SHP77 (cell line): ENCODE measurements around the gene FRMD4A.
"Not testable (repeated sequence)": the region's sequence is repeated elsewhere in the genome, so short reads cannot be mapped to it uniquely, and the experiment has no call there.

Experiments
- DNase-seq, 2 experiments: peaks; one replicate each; lab custom pipeline; 2025; lab: John Stamatoyannopoulos, UW

FRMD4A gene

GRCh38 chr10:13909516-13910258 is 421.0 kb downstream of the FRMD4A start:
- no peak for DNase-seq

- no peak for DNase-seq
Observed at GRCh38 chr10:13908475-13908874, 422.2 kb downstream of the FRMD4A start.

DNA sequence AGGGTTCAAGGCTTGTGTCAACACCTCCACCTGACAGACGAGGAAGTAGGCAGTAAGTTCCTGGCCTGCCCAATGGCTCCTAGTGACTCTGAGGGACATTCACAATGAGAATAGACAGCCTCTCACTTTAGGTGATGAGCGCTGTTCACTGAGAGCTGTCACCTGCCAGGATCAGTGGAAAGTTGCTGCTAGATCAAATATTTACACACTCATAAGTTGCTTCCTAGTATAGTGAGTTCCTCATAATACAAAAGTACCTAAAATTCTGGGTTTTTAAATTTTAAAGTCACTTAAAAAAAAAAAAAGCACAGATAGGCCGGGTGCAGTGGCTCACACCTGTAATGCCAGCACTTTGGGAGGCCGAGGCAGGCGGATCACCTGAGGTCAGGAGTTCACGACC is 423.2 kb downstream of the FRMD4A start:
- DNase-seq, result no peak

DNA sequence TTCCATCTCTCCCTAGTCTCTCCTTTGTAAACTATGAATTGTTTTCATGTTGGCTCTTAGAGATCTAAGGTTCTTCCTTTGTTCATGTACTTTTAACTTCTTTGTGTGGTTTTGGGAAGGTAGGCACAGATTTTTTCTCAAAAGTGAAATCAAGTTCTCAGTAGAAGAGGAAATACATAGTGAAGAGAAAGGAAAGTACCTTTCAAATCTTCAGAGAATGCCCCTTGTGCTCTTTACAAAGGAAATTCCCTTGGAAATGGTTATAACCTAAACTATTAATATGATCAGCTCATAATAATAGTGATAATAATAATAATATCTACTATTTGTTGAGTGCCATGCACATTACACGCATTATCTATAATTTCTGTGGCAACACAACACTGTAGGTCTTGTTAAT is 425.4 kb downstream of the FRMD4A start:
- no peak for DNase-seq

GRCh38 chr10:13904064-13904463 is 426.7 kb downstream of the FRMD4A start:
- DNase-seq, result no peak

GRCh38 chr10:13902868-13903587 is 427.7 kb downstream of the FRMD4A start:
- DNase-seq, result no peak

DNA sequence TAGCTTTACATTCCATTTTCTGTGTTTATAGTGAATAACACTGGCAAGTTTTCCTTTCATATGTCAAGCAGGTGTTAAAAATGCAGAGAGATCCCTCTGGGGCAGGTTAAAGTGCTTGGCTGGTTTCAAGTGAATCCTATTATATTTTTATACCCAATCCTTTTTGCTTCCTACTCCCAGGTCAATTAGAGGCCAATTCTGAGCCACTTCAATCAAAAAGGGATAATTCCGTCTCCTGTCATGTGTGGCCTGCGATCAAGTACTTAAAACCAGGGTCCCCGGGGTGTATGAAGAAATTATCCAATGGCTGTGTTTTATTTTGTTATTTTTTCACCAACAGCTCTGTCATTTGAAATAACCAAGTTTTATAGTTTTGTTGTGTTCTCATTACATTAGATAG is 430.8 kb downstream of the FRMD4A start:
- no peak for DNase-seq

- DNase-seq, result not testable (repeated sequence)
Observed at GRCh38 chr10:13896146-13896545, 434.6 kb downstream of the FRMD4A start.

DNA sequence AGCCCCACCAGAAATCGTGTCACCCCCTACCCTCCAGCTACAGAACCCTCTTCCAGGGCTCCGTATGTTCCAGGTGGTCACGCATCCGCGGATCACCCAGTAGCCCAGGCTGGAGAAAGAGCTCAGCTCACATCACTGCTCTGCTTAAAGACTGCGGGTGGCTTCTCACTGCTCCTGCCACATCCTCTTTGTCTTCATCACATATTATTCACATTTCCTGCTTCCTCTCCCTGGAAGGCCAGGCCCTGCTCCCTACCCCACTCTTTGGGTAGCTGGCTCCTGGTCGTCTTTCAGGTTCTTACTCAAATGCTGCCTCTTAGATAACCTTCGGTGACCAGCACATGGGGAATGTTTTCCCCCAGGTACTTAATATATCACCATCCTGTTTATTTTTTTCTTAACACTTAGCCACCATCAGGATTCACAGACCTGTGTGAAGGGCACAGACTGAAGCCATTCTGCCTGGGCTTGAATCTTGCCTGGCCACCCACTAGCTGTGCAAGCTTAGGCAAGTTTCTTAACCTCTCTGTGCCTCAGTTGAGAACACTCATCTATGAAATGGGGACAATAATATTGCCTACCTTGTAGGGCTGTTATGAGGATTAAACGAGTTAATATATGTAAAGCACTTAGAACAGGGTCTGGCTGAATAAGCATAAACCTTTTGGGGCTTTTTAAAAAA is 436.2 kb downstream of the FRMD4A start:
- no peak for DNase-seq

GRCh38 chr10:13893926-13894325 is 436.8 kb downstream of the FRMD4A start:
- DNase-seq, result no peak

- DNase-seq, result no peak
Observed at GRCh38 chr10:13892871-13893270, 437.9 kb downstream of the FRMD4A start.

DNA sequence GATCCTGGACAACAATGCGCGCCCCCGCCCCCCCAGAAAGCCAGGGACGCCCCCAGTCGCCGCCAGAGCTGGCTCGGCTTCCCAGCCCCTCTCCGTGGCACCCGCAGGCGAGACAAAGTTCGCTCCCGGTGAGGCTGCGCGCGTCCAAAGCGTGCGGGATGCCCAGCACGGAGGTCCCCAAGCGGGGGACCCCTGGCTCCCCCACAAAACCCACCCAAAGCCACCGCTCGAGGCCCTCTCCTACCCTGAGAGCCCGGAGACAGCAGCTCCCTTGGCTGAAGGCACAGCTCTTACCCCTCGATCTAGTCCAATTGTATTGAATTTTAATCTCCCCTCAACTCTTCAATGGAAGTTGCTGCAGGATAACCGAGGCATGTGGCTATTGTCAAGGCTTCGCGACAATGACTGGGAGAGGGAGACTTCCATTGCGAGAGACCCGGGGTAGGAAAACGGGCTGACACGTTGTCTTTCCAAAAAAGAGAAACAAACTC is 438.7 kb downstream of the FRMD4A start:
- DNase-seq, result no peak

- DNase-seq, result no peak
Observed at GRCh38 chr10:13891128-13892000, 439.4 kb downstream of the FRMD4A start.

- DNase-seq, result no peak
Observed at GRCh38 chr10:13890233-13891127, 440.2 kb downstream of the FRMD4A start.

DNA sequence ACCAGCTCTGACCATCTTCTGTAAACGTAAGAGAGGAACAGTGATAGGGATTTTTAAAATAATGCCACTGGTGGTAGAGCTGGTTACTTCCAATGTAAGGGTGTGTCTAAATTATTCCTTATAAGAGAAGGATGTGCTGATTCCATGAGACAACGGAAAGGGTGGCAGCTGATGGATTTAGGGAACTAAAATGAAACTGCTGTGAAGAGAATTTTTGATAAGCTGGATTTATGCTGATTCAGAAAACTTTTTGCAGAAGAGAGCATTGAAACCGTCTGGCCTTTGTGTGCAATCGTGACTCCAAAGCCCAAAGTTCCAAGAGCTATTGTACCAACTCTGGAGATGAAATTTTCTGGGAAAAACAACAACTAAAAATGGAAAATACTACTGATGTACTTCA is 443.0 kb downstream of the FRMD4A start:
- DNase-seq, result no peak

DNA sequence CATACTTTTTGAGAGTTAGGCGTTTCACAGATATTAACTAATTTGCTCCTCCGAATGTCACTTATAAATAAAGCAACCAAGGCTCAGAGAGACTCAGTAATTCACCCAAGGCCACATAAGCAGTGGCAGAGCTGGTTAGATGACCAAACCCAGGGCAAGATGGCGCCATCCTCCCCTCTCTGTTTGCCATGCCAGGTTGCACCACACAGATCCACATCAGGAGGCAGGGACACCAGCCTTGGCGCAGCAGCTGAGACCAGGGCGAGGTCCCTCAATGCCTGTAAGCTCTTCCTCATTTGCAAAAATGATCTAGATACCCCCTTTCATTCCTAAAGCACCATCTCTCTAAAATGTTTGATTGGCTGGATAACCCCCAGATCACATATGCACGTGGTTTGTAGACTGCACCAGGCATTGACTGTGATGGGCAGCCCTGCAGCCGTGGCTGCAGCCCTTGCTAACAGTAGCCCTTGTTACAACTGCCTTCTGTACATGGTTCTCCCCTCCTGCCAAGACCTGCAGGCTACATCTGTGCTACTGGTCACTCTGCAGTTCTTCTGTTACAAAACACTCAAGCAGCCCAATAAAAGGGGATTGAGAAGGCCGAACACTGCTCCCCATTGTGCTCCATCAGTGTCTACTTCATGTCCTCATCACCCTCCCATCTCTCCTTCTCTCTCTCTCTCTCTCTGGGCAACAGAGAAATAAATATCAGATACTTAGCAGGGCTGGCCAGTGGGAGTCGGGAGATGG is 445.3 kb downstream of the FRMD4A start:
- no peak for DNase-seq

DNA sequence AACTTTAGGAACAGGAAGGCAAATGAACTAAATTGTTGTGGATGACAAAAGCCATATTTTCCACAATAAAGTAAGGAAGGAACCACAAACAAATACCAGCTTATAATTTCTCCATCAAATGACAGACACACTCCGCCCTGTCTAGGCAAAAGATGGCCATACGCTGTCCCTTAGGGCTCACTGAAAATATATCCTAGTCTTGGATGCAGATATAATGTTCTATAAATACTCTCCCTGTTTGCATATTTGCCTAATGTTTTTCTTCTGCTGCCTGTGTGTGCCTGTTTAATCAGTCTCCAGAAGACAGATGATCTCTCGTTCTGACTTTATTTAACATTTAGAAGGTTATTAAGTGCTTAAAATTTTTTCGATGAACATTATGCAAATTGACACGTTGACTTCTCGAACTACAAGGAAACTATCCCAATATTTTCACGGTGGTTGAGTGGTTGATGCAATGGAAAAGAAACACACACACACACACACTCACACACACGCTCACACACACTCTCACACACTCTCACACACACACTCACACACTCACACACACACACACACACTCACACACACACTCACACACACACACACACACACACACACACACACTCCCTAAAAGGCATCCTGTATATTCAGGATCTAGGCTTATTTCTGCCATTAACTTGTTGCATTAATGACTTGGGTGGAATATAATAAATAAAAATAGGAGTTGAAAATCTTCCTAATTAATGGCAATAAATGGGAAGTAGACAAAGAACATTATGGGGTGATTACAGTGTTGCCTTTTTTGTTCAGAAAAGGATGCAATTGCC is 446.9 kb downstream of the FRMD4A start:
- DNase-seq, result no peak

DNA sequence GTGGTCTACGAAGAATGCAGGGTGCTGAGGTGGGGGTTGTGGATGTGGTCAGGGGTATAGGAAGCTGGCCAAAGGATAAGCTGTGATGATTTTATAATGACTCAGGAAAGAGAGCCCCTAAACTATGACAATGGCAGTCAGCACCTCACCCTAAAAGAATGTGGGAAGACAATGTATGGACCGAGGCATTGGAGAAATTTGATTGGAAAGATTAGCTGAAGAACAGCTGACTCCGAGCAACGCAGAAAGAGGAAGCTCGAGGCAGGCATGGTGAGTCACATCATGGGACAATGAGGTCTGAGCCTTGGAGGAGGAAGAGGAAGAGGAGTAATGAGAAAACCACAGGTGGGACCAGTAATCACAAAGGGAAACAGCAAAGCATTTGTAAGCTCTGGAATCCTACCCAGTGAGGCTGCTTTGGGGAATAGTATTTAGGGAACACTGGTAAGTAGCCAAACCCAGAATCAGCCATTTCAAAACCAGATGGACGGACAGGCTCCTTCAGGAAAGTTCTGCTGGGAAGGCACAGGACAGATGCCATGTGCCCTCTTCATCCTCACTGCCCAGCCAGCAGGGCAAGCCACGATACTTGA is 448.5 kb downstream of the FRMD4A start:
- DNase-seq, result no peak

DNA sequence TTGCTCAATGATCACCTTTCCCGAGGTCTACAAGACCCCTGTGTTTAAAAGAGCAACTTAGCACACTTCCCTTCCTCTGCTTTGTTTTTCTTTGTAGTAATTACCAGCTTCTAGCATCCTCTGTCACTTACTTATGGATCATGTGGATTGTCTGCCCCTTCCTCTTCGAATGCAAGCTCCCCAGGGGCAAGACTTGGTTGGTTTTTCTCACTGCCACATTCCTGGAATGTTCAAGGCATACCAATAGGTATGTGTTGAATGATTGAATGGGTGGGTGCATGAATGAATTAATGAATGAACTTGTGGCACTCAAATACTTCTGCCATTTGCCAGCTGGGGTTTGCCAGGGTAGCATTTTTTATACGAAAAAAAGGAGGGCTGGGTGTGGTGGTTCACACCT is 450.0 kb downstream of the FRMD4A start:
- no peak for DNase-seq
